ENCODE results near the gene COMT.

DNA sequence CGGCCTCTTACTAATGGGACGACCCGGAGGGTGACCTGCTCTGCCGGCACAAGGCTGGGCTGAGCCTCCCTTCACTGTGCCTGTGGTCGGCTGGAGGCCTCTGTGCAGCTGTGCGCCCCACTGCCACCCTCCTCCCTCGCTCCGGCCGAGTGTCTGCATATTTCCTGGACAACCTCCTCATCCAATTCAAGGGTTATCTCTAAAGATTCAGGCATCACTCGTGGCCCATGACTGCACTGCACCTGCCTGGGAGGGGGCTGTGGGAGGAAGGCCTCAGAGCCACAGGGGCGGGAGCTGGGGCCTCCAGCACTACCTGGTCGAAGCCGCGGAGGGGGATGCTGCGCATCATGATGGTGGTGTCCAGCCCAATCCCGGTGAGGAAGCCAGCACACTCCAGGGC, 43.8 kb upstream of the COMT start:
- TF ChIP-seq, protein P1, sequence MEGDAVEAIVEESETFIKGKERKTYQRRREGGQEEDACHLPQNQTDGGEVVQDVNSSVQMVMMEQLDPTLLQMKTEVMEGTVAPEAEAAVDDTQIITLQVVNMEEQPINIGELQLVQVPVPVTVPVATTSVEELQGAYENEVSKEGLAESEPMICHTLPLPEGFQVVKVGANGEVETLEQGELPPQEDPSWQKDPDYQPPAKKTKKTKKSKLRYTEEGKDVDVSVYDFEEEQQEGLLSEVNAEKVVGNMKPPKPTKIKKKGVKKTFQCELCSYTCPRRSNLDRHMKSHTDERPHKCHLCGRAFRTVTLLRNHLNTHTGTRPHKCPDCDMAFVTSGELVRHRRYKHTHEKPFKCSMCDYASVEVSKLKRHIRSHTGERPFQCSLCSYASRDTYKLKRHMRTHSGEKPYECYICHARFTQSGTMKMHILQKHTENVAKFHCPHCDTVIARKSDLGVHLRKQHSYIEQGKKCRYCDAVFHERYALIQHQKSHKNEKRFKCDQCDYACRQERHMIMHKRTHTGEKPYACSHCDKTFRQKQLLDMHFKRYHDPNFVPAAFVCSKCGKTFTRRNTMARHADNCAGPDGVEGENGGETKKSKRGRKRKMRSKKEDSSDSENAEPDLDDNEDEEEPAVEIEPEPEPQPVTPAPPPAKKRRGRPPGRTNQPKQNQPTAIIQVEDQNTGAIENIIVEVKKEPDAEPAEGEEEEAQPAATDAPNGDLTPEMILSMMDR (conservative IDR thresholded peaks at IDR 0.05; ENCODE audit: low read length): no peak
- TF ChIP-seq EZH2phosphoT487 (IDR thresholded peaks at IDR 0.05; ENCODE audit: borderline replicate concordance, low read depth, low read length): no peak
